Stimulated activated CD4-positive, alpha-beta T cell treated with anti-CD3 and anti-CD28 coated beads, Interleukin-2, amount 100 ng/mL, for 24 hours (primary cell): ENCODE data around the gene ATP8A2.
"Not testable (repeated sequence)": the region's sequence is repeated elsewhere in the genome, so short reads cannot be mapped to it uniquely, and the experiment has no call there.

Experiments used
- DNase-seq, 2 donors: peaks; one replicate each; pipeline ENCODE4 v3.0.0-alpha.2; 2020

ATP8A2 gene

GRCh38 chr13:25934127-25934526, 562.4 kb downstream of the ATP8A2 start:
- no peak for DNase-seq

- no peak for DNase-seq
These were observed 568.4 kb downstream of the ATP8A2 start for GRCh38 chr13:25939961-25940687.

GRCh38 chr13:25943081-25943480, 571.3 kb downstream of the ATP8A2 start:
- DNase-seq = no peak

GRCh38 chr13:25943658-25944057, 571.9 kb downstream of the ATP8A2 start:
- DNase-seq = no peak

GRCh38 chr13:25945596-25945995, 573.8 kb downstream of the ATP8A2 start:
- DNase-seq = no peak

GRCh38 chr13:25946321-25946720, 574.5 kb downstream of the ATP8A2 start:
- DNase-seq = no peak

- no peak for DNase-seq
These were observed 577.1 kb downstream of the ATP8A2 start for GRCh38 chr13:25948910-25949309.

- no peak for DNase-seq
These were observed 580.1 kb downstream of the ATP8A2 start for GRCh38 chr13:25951831-25952230.

- DNase-seq = not testable (repeated sequence)
These were observed 582.3 kb downstream of the ATP8A2 start for GRCh38 chr13:25954080-25954479.

- DNase-seq = not testable (repeated sequence)
These were observed 583.2 kb downstream of the ATP8A2 start for GRCh38 chr13:25954943-25955342.

GRCh38 chr13:25958986-25959385, 587.2 kb downstream of the ATP8A2 start:
- no peak for DNase-seq

GRCh38 chr13:25961294-25961693, 589.5 kb downstream of the ATP8A2 start:
- DNase-seq = no peak

- no peak for DNase-seq
These were observed 591.9 kb downstream of the ATP8A2 start for GRCh38 chr13:25963674-25964073.

GRCh38 chr13:25965596-25965995, 593.8 kb downstream of the ATP8A2 start:
- DNase-seq = no peak

GRCh38 chr13:25966086-25966485, 594.3 kb downstream of the ATP8A2 start:
- no peak for DNase-seq

- DNase-seq = no peak
These were observed 595.4 kb downstream of the ATP8A2 start for GRCh38 chr13:25967144-25967543.

GRCh38 chr13:25971047-25971446, 599.3 kb downstream of the ATP8A2 start:
- DNase-seq = no peak

- peak in 1 of 2 donors; percentile 36 for DNase-seq
These were observed 599.8 kb downstream of the ATP8A2 start for GRCh38 chr13:25971459-25972145.

- DNase-seq = no peak
These were observed 601.3 kb downstream of the ATP8A2 start for GRCh38 chr13:25973085-25973484.

GRCh38 chr13:25973576-25973975, 601.8 kb downstream of the ATP8A2 start:
- DNase-seq = no peak

- DNase-seq = no peak
These were observed 605.4 kb downstream of the ATP8A2 start for GRCh38 chr13:25977216-25977615.

GRCh38 chr13:25977671-25978070, 605.9 kb downstream of the ATP8A2 start:
- no peak for DNase-seq

GRCh38 chr13:25978961-25979360, 607.2 kb downstream of the ATP8A2 start:
- no peak for DNase-seq

GRCh38 chr13:25979371-25979770, 607.6 kb downstream of the ATP8A2 start:
- DNase-seq = no peak

- no peak for DNase-seq
These were observed 608.5 kb downstream of the ATP8A2 start for GRCh38 chr13:25980255-25980654.
